ENCODE measurements around the gene CAND2.

- TF ChIP-seq, protein P1, sequence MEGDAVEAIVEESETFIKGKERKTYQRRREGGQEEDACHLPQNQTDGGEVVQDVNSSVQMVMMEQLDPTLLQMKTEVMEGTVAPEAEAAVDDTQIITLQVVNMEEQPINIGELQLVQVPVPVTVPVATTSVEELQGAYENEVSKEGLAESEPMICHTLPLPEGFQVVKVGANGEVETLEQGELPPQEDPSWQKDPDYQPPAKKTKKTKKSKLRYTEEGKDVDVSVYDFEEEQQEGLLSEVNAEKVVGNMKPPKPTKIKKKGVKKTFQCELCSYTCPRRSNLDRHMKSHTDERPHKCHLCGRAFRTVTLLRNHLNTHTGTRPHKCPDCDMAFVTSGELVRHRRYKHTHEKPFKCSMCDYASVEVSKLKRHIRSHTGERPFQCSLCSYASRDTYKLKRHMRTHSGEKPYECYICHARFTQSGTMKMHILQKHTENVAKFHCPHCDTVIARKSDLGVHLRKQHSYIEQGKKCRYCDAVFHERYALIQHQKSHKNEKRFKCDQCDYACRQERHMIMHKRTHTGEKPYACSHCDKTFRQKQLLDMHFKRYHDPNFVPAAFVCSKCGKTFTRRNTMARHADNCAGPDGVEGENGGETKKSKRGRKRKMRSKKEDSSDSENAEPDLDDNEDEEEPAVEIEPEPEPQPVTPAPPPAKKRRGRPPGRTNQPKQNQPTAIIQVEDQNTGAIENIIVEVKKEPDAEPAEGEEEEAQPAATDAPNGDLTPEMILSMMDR (conservative IDR thresholded peaks at IDR 0.05; ENCODE audit: low read depth in 2 of 2), result no peak
- TF ChIP-seq EZH2phosphoT487 (IDR thresholded peaks at IDR 0.05; ENCODE audit: unreplicated experiment), result no peak
Measured at GRCh38 chr3:12799525-12800440, 3.3 kb downstream of the CAND2 start.
